HG03097 (cell line): ENCODE measurements around the gene ETS2.

Experiments
- ATAC-seq: cut with Tn5 transposase; IDR thresholded peaks from one replicate; pipeline ENCODE4 v1.9.1; 2021; ENCODE audit not compliant: unreplicated experiment, low FRiP score

The ETS2 gene

DNA sequence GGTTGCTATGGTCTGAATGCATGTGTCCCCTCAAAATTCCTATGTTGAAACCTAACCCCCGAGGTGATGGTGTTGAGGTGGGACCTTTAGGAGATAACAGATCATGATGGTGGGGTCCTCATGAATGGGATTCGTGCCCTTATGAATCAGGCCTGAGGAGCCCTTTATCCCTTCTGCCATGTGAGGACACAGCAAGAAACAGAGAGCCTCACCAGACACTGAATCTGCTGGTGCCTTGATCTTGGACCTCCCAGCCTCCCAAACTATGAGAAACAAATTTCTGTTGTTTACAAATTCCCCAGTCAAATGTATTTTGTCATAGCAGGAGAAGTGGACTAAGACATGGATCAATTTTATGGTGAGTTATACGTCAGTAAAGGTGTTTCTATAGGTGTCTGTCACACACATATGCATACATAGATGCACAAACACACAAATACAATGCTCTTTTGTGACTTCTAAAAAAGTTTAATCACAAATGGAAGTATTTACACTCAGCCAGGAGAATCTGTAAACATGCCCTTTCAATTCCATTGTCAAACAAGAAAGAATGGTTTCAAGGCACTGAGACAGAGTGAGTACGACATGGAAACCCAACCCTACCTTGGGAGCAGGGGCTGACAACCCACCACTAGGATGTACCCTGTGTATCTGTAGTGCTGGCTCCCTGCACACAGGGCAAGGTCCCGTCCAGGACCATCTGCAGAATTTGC, 5.5 kb upstream of the ETS2 start:
- no peak for ATAC-seq

DNA sequence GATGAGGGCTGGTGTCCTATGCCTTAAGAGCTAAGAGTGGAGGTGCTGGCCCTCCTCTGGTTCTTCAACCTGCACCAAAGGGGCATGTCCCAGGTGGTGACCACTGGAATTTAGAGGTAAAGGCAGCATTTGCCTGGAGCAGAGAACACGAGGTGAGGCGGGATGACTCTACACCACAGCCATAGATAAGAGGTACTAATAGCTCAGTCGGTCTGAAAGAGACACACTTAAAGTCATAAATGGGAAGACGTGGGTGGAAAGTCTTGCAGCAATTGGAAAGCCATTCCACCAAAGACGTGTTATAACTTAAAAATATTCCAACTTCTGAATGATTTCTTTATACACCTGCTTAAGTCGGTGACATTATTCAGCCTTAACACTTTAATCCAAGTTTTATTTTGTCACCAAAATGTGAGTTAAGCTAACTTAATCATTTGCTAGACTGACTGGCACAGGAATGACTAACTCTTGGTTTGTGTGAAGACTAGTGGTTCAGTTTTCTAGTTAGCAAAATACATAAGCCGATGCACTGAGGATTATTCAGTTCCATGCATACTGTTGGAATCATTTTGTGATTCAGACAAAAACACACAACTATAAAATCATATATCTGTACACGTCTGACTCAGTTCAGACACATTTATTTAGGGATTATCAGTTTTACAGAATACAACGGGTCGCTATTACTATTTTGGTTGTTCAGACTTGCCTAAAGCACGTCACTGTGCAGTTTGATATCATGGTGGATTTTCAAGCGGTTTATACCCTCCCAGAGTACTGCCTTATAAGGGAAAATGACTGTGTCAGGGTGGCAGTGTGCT, 4.6 kb upstream of the ETS2 start:
- ATAC-seq, result no peak

DNA sequence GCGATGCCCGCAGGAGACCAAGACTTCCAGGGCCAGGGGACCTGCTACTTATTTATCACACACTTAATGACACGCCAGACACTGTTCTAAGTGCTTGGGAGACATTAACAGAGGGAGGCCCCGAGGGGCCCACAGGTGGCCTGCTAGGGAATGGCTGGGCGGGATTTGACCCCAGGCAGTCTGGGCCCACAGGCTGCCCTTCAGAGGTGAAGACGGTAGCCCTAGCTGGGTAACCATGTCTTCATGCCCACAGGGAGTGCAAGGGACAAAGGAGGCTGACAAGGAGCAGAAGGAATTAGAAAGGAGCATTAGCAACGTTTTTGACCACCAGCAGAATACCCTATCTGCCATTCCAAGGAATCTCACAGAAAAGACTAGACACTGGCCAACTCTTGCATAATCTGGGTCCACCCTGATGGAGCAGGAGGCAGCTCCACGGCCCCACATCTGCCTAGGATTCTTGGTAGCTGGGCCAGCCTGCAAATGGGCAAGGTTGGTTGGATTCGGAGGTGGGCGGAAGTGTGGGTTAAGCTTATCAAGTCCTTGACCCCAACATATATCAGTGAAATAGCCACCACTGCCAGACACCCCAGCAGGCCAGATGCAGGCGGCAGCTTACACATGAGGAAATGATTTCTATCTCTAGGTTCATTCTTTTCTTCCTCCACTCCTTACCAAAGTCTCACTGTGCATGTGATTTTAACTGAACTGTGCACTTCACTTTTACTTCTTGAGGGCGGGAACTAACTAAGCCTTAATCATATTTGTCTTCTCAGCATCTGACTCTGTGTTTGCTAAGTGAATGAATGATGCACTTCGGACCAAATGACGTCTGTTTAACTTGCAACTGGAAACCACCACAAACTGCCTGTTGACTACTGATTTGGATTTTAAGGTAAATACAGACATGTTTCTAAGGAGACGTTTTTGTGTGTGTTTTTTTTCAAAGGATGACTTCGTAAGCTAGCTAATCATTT, 3.4 kb upstream of the ETS2 start:
- ATAC-seq, result no peak

DNA sequence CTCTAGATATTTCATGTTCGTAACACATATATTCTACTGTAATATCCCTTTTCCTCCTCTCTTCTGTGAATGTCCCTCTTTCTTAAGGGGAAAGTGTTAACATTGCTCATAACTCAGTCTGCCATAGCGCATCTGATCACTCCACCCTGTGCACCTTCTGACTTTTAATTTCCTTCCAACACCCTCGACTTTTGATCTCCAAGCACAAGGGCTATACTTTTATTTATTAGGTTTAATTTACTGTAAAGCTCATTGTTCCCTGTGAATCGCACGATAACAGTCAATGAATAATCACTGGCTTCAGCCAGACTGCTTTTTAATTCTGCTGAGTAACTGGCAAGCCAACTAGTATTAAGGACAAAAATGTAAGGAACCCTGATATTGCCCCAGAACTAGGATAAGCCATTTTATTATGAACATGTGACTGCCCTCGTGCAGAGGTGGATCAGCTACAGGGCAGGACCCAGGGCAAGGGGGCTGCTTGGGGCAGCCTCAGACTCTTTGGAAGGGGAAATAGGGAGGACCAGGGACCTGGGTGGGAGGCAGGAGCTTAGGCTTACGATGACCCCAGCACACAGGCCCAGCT, 2.6 kb upstream of the ETS2 start:
- ATAC-seq, result no peak

DNA sequence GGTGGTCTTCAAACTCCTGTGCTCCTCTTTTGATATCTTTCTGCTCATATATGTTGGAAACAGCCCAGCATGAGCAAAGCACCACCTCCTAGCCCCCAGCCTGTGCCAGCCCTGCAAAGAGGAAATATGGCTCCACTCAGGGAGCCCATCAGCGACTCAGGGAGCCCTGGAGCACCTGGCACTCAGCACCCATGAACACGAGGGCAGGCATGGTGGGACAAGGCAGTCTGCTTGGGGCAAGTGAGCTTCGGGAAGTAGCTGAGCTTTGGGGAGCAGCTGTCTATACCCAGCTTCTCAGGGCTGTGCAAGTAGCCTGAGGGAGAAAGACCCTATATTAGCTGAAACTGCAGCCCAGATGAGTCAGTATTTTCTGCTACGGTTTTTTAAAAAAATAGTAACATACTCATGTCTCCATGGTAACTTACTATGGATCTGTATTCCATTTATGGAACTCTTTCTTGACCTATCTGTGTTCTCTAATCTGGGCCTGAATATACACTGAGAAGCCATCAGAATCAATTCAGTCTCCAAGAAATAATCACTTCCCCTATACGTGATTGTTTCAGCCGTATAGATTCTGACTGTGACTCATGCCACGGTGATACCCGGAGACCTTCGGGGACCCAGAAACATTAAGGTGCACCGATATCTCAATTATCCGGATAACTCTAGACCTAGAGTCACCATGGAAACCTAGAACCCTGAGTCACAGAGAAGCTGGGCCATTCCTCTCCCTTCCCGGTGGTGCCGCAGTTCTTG, 1.5 kb upstream of the ETS2 start:
- no peak for ATAC-seq

DNA sequence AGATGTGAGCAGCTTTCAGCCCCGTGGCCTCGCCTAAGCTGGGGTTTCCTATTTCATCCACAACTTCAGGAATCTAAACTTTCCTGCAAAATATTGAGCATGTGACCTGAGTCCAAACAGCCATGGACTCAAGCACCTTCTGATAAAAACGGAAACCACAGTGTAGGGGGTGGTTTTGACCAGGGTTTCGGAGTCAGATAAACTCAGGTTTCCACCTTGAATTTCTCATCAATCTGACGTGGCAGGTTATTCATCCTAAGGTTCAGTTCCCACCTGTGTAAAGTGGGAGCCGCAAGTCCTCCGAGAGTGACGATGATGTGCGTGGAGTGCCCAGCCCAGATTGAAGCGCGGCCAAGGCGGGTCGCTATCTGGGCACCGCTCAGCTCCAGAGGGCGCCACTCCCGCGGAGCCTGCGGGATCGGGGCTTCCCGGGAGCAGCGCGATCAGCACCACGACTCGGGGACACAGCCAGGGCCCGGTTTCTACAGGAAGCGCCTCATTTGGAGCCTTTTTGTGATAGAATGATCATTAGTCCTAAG, 871 bp upstream of the ETS2 start:
- peak; percentile 10 for ATAC-seq

DNA sequence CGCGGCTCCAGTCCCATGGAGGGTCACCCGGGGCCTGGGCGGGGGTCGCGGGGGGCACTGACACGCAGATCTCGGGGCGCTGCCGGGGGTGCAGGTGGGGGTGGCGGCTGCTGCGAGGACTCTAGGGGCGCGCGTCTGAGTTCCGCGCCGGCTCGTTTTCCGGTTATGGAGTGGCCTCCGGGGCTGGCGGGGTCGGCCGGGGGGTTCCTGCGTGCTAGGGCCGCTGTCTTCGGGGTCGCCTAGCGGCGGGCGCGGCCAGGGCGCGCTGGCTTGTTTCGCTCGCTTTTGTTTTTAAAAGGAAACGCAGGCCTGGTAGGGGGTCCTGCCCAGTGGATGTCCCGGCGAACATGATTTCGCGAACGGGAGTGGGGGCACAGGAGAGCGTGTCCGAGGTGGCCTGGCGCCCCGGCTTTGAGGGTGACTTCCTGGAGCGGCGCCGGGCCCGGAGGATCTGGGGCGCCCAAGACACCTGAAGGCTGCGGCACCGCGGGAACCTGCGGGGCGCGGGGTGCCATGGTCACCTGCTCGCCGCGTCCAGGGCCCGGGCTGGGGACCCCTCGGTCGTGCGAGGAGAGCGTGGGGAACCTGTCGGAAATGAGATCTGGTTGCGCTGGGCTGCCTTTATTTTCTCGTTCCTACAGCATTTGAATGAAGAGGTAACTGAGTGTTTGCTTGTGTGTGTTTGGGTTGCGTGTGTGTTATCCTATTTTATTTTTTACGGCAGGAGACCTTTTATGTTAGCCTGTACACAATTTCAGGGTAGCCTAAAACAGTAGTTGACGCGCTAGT, 618 bp downstream of the ETS2 start:
- ATAC-seq, result peak; percentile 15

DNA sequence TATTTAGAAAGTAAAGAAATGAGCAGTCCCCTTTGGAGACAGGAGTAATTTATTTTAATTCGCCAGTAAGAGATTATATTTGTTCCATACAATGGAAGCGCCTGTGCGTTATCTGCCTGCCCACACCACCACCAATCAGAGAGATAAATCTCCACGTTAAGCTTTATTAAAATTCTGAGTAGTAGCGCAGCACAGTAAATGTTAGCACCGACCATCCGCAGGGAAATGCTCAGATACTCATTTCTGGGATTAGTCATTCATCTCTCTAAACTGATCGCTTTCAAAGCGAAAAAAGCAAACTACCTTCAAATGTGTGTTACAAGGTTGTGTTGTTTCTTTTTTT, 1.2 kb downstream of the ETS2 start:
- no peak for ATAC-seq

DNA sequence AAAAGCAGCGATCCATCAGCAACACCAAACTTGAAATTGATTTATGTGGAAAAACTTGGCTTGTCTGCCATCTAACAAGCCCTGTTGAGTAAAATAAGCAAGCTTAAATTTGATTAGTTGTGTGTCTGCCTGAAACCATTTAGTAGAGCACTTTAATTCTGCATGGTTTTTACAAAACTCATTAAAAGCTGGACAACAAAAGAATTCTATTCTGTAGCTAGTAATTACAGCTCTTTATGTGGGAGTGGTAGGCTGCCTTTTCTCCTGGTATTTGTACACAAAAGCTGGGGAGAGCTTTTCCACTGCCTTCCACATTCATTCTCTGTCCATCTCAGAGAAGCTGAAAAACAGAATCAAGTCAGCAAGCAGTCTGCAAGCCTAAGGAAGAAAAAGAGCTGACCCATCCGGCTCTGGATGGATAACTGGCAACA, 1.7 kb downstream of the ETS2 start:
- no peak for ATAC-seq

DNA sequence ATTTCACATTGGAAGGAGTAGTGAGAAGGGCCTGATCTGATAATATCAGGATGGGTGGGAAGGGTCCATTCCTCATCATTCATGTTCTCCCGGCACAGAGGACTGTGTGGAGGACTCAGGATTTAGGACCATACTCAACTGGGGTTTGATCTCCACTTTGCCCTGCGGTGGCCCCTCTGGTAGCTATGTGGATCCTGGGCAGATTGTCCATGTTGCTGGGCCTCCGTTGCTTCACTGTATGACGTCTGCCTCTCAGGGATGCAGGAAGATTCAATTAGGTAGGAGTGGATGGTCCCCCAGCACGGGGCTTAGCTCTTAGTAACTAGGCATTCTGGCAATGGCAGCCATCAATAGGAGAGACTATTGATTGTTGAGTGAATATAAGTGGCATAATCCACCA, 2.3 kb downstream of the ETS2 start:
- no peak for ATAC-seq

DNA sequence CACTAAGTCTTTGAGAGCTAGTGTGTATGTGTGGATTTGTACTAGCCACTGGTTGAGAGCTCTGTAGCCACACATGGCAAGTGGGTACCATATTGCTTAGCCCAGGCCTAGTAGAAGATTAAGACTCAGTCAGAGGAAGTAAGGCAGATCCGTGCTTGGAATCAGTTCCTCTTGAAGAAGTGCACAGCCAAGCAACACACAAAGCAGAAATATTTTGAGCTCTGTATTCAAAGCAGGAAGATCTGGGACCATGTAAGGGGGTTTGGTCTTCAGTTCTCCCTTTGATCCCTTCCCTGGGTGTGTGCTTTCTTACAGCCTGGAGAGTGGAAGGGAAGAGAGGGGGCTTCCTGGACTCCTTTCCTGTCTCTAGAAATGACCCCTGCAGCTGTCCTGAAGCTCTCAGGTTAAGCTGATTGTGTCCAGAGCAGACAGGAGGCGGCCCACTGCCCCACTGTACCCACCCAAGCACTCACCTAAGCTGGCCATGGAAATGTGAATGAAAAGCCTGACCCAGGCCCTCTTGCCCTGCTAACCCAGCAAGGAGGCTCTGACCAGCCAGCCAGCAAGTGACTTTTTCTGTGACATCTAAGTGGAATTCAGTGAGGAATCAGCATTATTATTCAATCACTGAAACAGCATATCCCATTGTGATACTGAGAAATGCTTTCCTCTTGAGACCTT, 3.6 kb downstream of the ETS2 start:
- ATAC-seq, result no peak

DNA sequence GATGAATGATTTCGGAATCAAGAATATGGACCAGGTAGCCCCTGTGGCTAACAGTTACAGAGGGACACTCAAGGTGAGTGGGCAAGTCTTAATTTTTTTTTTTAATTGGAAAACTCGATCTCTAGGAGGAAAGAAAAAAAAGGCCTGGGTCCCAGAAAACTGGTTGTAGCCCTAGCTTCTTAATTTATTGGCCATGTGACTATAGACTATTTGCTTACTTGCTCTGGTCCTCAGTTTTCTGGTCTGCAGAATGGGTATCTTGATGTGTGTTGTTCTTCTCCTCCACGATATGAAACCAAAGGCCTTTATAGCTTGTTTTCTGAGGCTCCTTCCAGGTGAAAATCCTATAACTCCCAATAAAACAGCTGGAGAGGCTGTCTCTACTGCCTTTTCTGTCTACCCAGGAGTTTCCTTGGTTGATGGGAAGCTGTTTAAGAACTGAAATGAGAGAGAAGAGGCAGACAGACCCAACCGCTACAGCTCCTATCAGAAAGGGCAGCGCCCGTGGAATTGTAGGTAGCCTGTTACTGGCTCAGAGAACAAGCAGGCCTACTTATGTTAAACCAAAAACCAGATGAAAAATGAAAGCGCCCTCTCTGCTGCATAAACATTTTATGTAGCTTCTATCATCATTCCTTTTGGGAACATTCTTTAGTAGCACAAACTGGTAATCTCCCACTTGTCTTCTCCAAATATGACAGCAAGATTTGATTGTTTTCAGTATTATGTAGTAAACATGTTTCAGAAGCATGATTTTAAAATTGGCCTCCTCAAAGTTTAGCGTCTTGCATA, 4.5 kb downstream of the ETS2 start:
- ATAC-seq, result no peak

DNA sequence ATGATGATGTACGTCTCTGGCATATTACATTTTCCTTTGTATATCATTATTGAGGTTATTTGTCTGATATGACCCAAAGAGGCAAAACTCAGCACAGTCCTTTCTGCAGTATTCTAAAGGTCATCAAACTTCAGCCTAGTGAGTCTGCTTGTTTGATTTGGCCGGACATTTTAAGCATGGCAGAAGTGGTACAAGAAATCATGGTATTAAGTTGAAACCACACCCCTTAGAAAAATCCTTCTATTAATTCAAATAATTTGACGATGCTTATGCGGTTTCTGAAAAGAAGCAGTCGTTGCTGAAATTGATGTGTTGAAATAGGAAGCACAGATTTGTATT, 5.1 kb downstream of the ETS2 start:
- ATAC-seq, result no peak

DNA sequence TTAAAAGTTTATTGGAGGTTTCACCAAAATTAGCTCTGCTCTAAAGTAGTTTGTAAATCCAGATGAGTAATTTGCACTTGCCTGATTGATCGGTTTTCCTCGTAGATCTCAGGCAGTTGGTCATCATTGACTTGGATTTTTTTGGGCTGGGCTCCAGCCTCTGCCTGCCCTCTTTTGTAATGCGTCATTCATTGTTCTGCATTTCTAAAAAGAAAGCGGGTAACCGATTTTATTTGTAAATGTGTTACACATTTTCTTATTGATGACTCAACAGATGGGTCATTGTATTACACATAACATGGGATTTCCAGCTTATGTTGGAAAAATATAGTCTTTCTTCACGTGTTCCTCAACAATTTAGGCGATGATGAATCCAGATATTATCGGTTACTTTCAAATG, 5.5 kb downstream of the ETS2 start:
- no peak for ATAC-seq

DNA sequence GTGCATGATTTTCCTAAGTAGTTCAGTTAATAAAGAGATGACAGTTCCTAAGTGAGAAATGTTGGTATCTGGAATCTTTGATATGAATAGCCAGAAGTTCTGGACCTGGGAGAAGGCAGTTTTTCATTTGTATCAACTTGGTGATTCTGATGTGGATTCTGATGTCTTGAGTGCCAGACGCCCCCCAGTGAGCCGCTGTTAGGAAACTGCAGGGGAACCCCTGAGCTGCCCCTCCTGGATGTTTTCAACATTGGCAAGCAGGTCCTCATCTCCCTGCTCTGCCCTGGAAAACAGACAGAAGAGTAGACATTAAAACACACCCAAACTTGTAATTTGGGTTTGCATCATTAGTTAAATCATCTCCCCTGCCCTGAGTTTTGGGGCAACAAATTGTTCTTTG, 7.4 kb downstream of the ETS2 start:
- ATAC-seq, result no peak

DNA sequence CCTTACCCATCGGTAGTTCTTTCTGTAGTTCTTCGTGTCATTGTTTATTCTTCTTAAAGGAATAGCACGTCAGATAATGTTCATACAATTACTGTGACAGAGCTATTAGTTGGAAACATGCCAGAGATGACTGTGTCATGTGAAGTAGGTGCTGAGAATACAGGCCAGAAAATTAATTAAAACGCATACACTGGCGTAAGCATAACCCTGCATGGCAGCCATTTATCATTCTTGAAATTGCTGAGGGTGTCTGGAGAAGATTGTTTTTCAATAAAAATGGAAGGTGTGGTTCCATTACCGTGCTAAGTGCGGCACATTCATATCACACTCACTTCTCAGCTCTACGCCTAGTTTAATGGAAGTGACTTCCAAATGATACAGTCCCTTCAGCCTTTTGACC, 7.8 kb downstream of the ETS2 start:
- no peak for ATAC-seq

DNA sequence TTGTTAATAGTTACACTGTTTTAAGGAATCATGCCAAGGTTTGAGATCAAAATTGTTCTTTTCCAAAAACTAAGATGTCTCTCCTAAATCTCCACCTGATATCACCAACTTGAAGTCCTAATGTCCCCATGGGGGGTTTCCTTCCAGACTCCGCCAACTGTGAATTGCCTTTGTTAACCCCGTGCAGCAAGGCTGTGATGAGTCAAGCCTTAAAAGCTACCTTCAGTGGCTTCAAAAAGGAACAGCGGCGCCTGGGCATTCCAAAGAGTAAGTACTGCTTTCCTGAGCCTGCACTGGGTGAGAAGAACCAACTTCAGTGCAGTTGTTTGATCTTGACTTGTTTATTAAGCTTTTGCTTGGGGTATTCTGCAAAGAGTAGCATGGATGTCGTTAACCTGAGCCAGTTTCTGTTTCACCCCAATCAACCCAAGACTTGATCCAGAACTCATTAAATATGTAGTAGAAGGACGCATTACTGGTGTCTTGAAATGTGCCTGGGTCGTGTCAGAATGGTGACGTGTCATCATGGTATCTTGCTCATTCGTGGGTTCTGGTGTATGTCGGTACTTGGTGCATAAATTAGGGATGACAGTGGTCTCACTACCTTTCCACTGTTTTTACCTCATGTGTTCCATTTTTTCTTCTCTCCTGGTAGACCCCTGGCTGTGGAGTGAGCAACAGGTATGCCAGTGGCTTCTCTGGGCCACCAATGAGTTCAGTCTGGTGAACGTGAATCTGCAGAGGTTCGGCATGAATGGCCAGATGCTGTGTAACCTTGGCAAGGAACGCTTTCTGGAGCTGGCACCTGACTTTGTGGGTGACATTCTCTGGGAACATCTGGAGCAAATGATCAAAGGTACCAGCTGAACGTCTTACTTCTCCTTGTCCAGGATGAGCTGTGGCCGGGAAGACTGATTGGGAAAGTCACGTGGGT, 8.7 kb downstream of the ETS2 start:
- no peak for ATAC-seq
